GM18511 (cell line): ENCODE measurements around the gene INMT.

Experiments used
- ATAC-seq: cut with Tn5 transposase; IDR thresholded peaks from one replicate; pipeline ENCODE4 v1.9.1; 2021; ENCODE audit warnings: mild to moderate bottlenecking, moderate library complexity; ENCODE audit not compliant: unreplicated experiment

The INMT gene

DNA sequence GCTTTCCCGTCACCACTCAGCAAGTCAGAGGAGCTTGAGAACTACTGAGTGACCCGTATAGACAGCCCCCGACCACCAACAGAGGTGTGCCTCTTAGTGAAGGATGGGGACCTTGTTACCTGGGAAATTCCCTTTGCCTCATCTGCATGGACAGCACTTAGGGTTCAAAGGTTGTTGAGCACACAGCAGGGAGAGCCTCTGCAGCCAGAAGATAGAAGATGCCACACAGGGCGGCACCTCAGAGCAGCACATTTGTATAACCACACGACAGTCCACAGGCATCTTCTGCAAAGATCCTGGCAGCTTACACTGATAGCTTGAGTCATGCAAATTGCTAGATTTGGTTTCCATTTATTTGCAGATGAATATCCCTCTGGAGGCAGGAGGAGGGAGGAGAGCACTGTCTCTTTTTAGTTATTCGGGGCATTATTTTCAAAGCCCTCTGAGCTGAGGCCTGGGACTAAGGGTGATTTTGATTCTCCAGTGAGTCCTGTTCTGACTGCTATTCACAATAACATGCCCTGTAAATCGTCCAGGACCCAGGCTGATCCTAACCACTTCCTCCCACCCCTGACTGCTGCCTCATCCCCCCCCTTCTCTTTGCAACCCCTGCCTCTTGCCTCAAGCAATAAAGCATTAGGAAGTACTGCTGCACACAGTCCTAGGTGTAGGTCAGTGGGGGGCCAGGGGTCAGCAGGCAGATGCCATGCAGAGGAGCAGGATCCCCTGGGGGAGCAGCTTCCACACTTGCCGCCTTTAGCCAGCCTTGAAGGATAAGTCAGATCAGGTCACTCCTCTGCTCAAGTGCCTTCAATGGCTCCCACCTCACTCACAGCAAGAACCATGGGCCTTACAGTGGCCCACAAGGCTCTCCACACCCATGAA is 24.6 kb upstream of the INMT start:
- ATAC-seq: peak; percentile 76

DNA sequence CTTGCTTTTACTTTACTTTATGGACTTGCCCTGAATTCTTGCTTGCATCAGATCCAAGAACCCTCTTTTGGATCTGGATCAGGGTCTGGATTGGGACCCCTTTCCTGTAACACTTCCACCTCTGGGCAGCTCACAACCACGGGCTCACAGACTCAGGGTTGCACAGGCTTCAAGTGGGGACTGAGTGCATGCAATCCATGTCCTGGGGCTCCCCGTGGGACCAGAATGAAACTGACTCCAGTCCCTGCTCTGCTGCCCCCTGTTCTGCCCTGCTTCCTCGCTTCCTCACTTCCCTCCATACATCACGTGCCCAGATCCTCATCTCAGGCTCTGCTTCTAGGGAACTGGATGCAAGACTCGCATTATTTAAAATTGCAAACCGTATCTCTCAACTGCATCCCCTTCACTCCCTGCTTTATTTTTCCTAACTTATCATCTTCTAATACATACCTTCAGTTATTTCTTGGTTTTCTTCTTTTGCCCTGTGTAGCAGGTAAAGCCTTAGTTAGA is 23.3 kb upstream of the INMT start:
- ATAC-seq: no peak

DNA sequence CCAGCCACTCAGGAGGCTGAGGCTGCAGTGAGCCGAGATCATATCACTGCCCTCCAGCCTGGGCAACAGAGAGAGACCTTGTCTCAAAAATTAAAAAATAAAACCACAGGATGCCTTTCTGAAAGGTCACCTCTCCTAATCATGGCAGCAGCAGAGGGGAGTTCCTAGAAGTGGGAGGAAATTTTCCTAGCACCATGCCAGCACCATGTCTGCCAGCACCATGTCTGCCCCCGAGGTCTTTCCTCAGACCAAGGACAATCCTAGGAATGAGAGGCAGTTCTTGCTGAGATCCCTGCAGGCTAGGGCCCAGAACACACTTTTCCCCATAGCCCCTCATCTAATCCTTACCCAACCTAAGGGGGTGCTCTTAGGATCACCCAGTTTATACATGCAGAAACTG is 22.3 kb upstream of the INMT start:
- no peak for ATAC-seq

DNA sequence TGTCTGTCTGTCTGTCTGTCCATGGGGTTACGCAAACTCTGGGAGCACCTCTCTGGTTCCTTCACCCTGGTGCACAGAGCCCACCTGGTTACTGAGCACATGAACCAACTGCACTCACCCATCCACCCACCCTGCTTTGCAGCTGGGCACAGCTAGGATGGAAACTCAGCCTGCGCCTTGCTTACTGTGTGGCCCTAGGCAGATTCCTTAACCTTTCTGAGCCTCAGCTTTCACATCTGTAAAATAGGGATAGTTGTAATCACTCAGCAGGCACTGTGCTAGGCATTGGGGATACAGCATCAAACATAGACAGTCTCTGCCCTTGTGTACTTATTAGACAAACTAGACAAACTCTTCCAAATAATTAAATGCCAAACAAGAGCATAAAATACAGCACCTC is 21.8 kb upstream of the INMT start:
- no peak for ATAC-seq

DNA sequence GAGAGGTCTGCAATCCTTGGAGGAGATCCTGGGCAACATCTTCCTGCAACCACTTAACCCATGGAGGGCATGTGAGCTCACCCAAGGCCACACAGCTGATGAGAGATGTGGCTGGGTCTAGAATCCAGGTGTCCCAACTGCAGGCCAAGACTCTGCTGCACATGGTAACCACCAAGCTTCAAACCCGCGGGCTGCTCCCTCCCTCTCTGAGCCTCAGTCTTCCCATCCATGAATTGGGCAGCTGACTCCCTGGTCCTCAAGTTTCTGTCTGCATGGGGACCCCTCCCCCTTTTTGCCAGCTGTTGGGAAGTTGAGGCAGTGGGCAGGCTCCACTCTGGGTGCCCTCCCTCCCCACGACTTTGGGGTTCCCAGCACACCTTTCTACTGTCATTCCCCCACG is 20.9 kb upstream of the INMT start:
- ATAC-seq: no peak

DNA sequence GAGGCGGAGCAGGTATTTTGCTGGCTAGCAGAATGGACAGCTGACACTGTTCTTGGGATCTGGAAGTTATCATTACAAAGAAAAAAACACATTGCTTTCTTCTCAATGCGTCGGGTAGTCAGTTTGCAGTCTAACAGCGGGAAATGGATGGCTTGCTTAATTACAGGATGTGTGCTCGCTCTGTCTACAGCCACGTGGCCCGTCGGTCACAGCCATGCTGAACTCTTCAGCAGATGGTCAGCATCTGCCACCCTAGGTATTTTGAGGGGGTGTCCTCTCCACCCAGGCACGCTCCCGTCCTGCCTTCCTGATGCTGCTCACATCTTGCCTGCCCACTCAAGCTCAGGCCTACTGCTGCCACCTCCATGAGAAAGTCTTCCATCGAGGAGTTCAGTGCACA is 20.4 kb upstream of the INMT start:
- no peak for ATAC-seq

DNA sequence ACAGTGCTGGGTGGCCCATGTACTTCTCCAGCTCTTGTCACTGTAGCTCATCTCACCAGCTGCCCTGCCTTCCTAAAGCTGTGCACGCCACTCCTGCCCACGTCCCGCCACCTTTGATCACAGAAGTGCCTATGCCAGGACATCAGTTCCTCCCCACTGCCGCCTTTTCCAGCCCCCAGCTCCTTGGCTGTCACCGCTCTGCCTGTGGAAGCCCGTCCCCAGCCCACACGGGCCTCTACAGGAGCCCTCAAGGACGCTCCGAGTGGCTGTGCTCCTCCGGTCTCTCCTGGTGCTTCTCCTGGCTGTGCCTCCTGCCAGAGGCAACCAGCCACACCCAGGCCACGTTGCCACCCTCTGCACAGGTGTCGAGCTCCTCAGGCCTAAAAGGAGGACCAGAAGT is 19.3 kb upstream of the INMT start:
- ATAC-seq: no peak

DNA sequence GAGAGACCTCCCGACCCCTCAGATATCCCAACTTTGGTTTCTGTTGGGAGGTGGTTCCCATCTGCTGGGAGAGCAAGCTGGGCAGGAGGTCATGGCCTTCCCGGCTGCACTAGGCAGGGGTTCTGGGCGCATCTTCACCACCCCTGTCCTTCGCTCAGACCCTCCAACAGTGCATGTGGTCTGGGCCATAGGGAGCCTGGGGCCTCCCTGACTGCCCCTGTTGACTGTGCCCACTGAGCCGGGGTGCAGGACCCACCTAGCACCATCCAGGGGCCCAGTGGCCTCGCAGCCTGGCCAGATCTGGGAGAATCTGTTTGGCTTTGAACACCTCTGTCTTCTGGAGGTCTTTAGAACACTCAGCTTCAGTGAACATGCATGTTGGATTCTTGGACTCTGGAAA is 18.7 kb upstream of the INMT start:
- no peak for ATAC-seq

DNA sequence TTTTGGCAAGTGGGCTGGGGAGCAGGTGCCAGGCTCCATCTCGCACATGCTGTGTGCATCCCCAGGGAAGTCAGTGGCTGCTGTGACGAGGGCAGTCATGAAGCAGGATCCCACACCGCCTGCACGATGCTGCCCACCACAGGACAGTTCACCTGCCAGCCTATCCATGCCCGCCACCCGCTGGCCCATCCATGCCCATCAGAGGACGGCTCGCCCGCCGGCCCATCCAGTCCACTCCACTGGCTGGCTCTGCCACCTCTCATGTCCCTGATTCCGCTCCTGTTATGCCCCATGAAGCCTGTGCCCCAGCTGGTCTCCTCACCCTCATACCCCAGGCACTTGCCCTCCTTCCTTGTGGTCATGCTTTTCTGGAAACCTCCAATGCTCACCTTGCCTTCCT is 18.2 kb upstream of the INMT start:
- ATAC-seq: no peak

DNA sequence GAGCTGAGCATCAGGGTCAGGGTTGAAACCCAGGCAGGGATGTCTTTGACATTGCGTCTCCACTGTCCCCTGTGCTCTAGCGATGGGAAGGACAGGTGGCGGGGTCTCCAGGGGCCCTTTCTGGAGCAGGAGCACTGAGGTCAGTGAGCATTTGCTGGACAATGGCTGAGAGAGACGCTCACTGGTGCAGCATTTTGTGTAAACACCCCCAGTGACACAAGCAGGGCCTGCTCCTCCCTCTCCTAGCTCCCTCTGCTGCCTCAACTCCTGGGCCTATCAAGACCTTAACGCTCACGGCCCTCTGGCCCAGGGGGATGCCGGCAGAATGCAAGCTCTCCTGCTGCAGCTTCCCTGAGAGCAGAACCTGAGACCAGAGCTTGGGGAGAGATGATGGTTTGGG is 17.4 kb upstream of the INMT start:
- ATAC-seq: no peak

DNA sequence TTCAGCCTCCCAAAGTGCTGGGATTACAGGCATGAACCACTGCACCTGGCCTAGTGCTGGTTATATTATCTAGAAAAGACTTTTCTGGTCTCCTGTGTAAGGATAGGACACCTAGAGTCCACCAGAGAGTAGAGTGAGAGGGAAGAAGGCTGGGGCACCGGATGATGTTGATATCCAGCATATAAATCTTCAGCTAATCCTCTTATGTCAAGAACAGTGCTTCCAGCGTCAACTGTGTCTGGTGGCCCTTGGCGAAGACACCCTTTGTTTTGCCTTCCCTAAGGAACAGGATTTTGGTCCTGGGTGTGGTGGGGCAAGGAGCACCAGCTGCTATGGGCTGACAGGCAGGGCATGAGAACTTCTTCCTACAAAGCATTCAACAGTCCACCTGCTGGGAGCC is 16.3 kb upstream of the INMT start:
- no peak for ATAC-seq

DNA sequence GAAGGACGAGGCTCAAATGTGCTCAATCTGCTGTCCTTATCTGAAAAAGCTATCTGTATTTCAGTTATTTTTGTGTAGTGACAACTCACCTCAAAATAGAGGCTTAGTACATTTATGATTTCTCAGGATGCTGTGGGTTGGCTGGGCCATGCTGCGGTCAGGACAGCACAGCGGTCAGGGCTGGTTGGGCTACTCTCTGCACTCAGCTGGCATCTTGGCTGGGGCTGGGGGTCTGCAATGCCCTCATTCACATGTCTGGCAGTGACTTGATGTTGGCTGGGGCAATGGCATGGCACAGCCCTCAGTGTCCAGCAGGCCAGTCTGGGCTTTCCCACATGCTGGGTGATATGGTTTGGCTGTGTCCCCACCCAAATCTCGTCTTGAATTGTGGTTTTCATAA is 15.6 kb upstream of the INMT start:
- no peak for ATAC-seq

DNA sequence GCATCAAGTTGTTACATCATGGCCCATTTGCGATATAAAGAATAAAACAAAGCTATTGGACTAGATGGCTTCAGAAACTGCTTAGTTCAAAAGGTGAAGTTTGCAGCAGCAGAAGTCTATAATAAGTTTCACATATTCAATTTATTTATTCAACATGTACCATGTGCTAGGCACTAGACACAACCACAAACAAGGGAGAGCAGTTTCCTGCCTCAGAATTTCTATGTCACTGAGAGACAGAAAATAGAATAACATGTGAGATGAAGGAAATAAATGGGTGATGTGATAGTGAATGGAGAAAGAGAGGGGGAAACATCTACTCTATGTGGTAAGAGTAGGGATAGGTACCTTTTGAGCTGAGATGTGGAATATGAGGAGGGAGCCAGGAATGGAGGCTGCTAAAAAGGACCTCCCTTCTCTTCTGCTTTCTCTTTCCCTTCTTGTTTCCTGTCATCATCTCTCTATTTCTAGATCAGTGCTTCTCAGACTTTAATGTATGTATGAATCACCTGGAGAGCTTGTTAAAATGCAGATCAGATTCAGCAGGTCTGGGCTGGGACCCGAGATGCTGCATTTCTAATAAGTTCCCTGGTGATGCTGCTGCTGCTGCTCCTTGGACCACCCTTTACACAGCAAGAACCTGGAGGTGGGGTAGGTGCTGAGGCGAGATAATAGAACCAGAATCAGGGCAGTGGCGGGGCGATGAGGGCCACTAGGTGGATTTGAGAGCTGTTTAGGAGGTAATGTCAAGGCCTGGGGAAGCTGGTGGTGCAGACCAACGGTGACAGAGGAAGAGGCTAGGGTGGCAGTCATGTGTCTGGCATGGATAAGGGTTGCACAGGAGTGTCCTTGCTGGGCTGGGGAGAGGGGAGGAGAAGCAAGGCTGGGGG is 13.7 kb upstream of the INMT start:
- ATAC-seq: no peak

DNA sequence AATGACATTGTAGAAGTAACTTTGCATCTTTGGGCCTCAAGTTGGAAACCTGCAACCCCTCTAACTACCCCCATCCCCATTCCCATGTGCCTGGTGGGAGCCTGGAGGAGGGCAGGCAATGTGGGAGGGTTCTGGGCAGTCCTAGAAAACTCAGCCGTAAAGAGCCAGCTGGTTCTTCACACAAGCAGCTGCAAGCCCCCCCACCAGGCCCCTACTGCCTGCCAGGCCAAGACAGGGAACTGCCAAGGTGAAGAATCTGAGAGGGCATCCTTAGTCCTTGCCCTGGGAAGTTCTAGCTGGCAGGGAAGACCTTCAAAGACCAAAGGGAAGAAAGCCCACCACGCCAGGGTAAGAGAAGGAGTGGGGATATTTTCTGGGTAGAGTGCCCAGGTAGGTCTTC is 12.2 kb upstream of the INMT start:
- no peak for ATAC-seq

DNA sequence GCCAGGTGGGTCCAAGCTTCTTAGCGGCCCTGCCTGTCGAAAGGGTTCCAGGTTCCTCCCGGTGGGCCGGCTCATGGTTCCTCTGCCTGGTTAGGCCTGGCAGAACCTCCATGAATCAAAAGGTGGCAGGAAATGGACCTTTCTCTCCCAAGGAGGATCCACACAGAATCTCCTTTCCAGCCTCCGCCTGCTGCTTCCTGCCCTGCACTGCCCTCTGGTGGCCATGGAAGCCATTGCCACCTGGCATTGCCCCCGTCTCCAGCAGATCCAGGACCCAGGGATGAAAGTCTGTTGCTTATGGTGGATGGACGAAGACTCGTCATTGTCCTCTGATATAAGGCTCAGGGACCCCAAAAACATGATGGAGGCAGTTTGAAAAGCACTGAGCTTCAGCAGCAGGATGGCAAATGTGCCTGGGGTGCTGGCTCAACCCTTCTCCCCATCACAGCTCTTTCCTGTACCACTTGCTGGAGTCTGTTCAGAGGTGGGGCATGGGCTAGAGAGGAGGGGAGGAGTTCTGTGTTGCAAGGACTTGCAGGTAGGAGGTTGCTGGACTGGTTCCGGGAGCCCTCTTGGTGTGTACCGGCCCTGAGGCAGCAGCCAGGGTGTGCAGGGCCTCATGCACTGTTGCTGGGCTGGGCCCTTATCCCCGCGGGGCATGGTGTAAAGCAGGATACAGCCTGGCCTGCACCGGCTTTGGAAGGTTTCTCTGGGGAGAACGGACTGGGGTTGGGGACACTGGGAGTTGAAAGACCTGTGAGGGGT is 11.3 kb upstream of the INMT start:
- peak; percentile 57 for ATAC-seq

DNA sequence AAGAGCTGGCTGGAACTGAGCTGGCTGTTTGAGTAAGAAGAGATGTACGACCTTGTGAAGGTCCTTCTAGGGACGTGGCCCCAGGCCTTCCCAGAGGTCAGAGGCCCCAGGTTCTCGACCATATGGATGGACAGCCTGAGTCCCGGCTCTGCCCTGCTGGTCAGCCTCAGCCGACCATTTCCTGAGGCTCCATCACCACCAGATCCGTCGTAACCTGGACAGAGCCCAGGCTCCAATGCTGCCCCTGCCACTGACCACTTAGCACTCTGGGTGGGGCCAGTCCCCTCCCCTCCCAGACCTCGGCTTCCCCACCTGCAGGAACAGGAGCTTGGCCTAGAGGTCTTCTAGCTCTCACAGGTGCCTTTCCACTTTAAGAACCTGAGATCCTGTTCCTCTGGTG is 10.6 kb upstream of the INMT start:
- no peak for ATAC-seq

DNA sequence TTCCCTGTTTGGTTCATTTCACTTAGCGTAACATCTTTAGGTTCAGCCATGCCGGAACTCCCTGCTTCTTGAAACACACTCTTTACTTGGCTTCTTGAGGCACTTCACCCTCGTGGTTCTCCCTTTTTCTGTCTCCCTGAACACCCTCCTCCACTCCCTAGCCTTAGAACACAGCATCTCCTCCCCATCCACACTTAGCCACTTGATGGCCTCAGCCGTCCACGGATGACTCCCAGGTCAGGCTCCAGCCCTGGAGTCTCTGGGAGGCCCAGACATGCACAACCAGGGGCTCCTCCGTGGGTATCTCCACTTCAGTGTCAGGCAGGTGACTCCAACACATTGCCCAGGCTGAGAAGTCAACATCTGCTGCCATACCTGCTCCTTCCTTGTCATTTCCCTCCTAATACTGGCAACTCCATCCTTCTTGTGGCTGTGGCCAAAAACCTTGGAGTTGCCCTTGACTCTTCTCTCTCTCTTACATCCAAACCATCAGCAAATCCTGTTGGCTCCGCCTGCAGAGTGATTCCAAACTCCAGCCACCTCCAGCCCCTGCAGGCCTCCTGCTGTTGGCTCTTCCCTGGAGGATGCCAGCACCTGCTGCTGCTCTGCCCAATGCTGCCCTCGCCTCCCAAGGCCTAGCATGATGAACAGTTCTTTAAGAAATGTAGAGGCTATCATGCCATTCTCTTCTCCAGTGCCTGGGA is 8.4 kb upstream of the INMT start:
- no peak for ATAC-seq

DNA sequence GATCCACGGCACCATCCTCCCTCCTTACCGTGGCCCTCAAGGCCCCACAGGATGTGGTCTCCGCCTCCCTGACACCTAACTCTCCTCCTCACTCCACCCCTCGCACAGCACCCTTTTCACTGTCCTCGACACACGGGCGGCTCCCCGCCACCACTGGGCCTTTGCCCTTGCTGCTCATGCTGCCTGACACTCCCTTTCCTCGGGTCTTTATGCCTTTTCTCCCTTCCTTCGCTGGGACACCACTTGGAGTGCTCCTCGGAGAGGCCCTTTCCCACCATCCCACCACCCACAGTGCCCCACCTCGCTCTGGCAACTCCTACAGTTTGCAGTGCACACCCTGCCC is 7.9 kb upstream of the INMT start:
- ATAC-seq: no peak

DNA sequence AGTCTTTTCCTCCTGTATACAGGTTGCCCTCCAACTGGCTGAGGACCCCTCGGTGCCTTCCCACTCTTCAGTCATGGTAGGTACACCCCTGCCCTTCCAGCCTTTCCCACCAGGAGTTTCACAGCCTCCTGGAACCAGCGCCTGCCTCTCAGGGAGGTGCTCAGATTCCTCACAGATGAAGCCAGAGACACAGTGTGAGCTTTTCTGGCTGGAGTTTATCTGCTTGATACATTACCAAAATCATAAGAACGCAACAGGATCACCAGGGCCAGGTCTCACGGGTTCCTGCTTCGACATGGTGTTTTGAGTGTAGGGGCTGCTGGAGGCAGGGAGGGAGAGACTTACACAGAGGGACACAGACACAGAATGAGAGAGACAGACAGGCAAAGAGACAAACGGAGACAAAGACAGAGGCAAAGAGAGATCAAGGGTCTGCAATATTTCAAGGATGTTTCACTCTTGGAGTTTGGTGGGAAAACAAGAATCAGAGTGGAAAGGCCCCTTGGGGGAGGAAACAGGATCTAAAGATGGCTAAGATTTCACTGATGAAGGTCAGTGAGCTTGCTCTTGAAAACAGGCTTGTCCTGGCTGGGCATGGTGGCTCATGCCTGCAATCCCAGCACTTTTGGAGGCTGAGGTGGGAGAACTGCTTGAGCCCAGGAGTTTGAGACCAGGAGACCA is 6.5 kb upstream of the INMT start:
- ATAC-seq: no peak

DNA sequence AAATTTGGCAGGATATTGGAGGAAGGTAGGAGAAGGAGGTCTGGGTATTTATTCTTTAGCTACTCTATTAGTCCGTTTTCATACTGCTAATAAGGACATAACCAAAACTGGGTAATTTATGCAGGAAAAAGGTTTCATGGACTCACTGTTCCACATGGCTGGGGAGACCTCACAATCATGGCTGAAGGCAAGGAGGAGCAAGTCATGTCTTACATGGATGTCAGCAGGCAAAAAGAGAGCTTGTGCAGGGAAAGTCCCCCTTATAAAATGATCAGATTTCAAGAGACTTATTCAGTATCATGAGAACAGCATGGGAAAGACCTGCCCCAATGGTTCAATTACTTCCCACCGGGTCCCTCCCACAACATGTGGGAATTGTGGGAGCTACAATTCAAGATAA is 1.9 kb upstream of the INMT start:
- ATAC-seq: no peak
